Dendritic cell treated with granulocyte-macrophage colony-stimulating factor and Interleukin-4, amounts not matched to agents 40 ng/mL and 50 ng/mL, for 4 days (primary cell): ENCODE measurements around the gene AUTS2.

Experiments used
- H3K27ac Mint-ChIP-seq: one replicate; pipeline ENCODE4 v1.8.0; 2022; ENCODE audit warnings: mild to moderate bottlenecking, mixed read lengths
- H3K27me3 Mint-ChIP-seq: one replicate; pipeline ENCODE4 v1.8.0; 2022; ENCODE audit warnings: mild to moderate bottlenecking, mixed read lengths
- H3K36me3 Mint-ChIP-seq: one replicate; pipeline ENCODE4 v1.8.0; 2022; ENCODE audit warnings: low read depth, mixed read lengths
- H3K4me1 Mint-ChIP-seq: one replicate; pipeline ENCODE4 v1.8.0; 2022; ENCODE audit warnings: low read depth, mixed read lengths
- H3K4me3 Mint-ChIP-seq: one replicate; pipeline ENCODE4 v1.8.0; 2022; ENCODE audit warnings: mild to moderate bottlenecking, moderate library complexity, mixed read lengths
- H3K9me3 Mint-ChIP-seq: one replicate; pipeline ENCODE4 v1.8.0; 2022; ENCODE audit warnings: mixed read lengths
- intact Hi-C: fragments of 100-400 bp; cut with micrococcal nuclease; formaldehyde crosslinking; loops from one replicate; pipeline ENCODE4 v1.15.0; 2022

AUTS2 gene

GRCh38 chr7:70600993-70601392, 1002.7 kb downstream of the AUTS2 start:
- Mint-ChIP-seq H3K9me3 (peaks cover 25% of the 10 kb centered on the region), H3K27me3 (peaks cover 14% of the 10 kb centered on the region), H3K4me1 (no peaks in the 10 kb centered on the region), H3K36me3 (no peaks in the 10 kb centered on the region), H3K4me3 (no peak overlapping the region), H3K27ac (no peak overlapping the region)
- intact Hi-C loops: no loop called here

GRCh38 chr7:70602117-70602516, 1003.8 kb downstream of the AUTS2 start:
- intact Hi-C loops: no loop called here
- no peaks in the 10 kb centered on the region for H3K36me3 Mint-ChIP-seq

GRCh38 chr7:70607281-70607680, 1009.0 kb downstream of the AUTS2 start:
- no peaks in the 10 kb centered on the region for H3K36me3 Mint-ChIP-seq
- intact Hi-C loops: no loop called here
- peaks cover 11% of the 10 kb centered on the region for H3K9me3 Mint-ChIP-seq
- no peak overlapping the region for H3K4me3 Mint-ChIP-seq
- H3K27ac Mint-ChIP-seq: no peak overlapping the region
- no peaks in the 10 kb centered on the region for H3K4me1 Mint-ChIP-seq
- H3K27me3 Mint-ChIP-seq: no peaks in the 10 kb centered on the region

More at GRCh38 chr7:70602117-70602516, 1003.8 kb downstream of the AUTS2 start:
- H3K27me3 Mint-ChIP-seq: peaks cover 4% of the 10 kb centered on the region
- no peaks in the 10 kb centered on the region for H3K4me1 Mint-ChIP-seq
- H3K9me3 Mint-ChIP-seq: peaks cover 25% of the 10 kb centered on the region
- no peak overlapping the region for H3K27ac Mint-ChIP-seq
- no peak overlapping the region for H3K4me3 Mint-ChIP-seq

- no peaks in the 10 kb centered on the region for H3K27me3 Mint-ChIP-seq
- no peaks in the 10 kb centered on the region for H3K4me1 Mint-ChIP-seq
- H3K36me3 Mint-ChIP-seq: no peaks in the 10 kb centered on the region
- no peak overlapping the region for H3K27ac Mint-ChIP-seq
- intact Hi-C loops: no loop called here
- no peak overlapping the region for H3K4me3 Mint-ChIP-seq
- peaks cover 11% of the 10 kb centered on the region for H3K9me3 Mint-ChIP-seq
Measured at GRCh38 chr7:70607759-70608158, 1009.5 kb downstream of the AUTS2 start.

- Mint-ChIP-seq H3K4me1 (no peaks in the 10 kb centered on the region), H3K9me3 (peaks cover 11% of the 10 kb centered on the region), H3K4me3 (no peak overlapping the region), H3K27me3 (no peaks in the 10 kb centered on the region), H3K36me3 (no peaks in the 10 kb centered on the region), H3K27ac (no peak overlapping the region)
- intact Hi-C loops: no loop called here
Measured at GRCh38 chr7:70608229-70608628, 1010.0 kb downstream of the AUTS2 start.

GRCh38 chr7:70612811-70613210, 1014.5 kb downstream of the AUTS2 start:
- H3K9me3 Mint-ChIP-seq: no peaks in the 10 kb centered on the region

GRCh38 chr7:70614237-70615045, 1016.2 kb downstream of the AUTS2 start:
- Mint-ChIP-seq H3K36me3 (no peaks in the 10 kb centered on the region), H3K9me3 (no peaks in the 10 kb centered on the region), H3K4me1 (no peaks in the 10 kb centered on the region), H3K27ac (no peak overlapping the region), H3K4me3 (no peak overlapping the region), H3K27me3 (no peaks in the 10 kb centered on the region)
- intact Hi-C loops: no loop called here

More at GRCh38 chr7:70612811-70613210, 1014.5 kb downstream of the AUTS2 start:
- H3K27me3 Mint-ChIP-seq: no peaks in the 10 kb centered on the region
- intact Hi-C loops: no loop called here
- H3K27ac Mint-ChIP-seq: no peak overlapping the region
- no peak overlapping the region for H3K4me3 Mint-ChIP-seq
- H3K4me1 Mint-ChIP-seq: no peaks in the 10 kb centered on the region
- H3K36me3 Mint-ChIP-seq: no peaks in the 10 kb centered on the region

- Mint-ChIP-seq H3K4me1 (no peaks in the 10 kb centered on the region), H3K9me3 (no peaks in the 10 kb centered on the region), H3K4me3 (no peak overlapping the region), H3K27me3 (no peaks in the 10 kb centered on the region), H3K36me3 (no peaks in the 10 kb centered on the region), H3K27ac (no peak overlapping the region)
- intact Hi-C loops: no loop called here
Measured at GRCh38 chr7:70615066-70615606, 1016.9 kb downstream of the AUTS2 start.

- no peak overlapping the region for H3K27ac Mint-ChIP-seq
- no peaks in the 10 kb centered on the region for H3K36me3 Mint-ChIP-seq
- no peaks in the 10 kb centered on the region for H3K9me3 Mint-ChIP-seq
- no peaks in the 10 kb centered on the region for H3K27me3 Mint-ChIP-seq
- H3K4me3 Mint-ChIP-seq: no peak overlapping the region
- intact Hi-C loops: no loop called here
- no peaks in the 10 kb centered on the region for H3K4me1 Mint-ChIP-seq
Measured at GRCh38 chr7:70616211-70616610, 1017.9 kb downstream of the AUTS2 start.

- no peaks in the 10 kb centered on the region for H3K27me3 Mint-ChIP-seq
- H3K4me3 Mint-ChIP-seq: no peak overlapping the region
- H3K4me1 Mint-ChIP-seq: no peaks in the 10 kb centered on the region
- H3K27ac Mint-ChIP-seq: no peak overlapping the region
- H3K9me3 Mint-ChIP-seq: no peaks in the 10 kb centered on the region
- H3K36me3 Mint-ChIP-seq: no peaks in the 10 kb centered on the region
- intact Hi-C loops: no loop called here
Measured at GRCh38 chr7:70616821-70617220, 1018.5 kb downstream of the AUTS2 start.

GRCh38 chr7:70618020-70618551, 1019.8 kb downstream of the AUTS2 start:
- no peaks in the 10 kb centered on the region for H3K36me3 Mint-ChIP-seq
- H3K9me3 Mint-ChIP-seq: no peaks in the 10 kb centered on the region
- no peak overlapping the region for H3K27ac Mint-ChIP-seq
- H3K4me1 Mint-ChIP-seq: no peaks in the 10 kb centered on the region
- H3K27me3 Mint-ChIP-seq: no peaks in the 10 kb centered on the region
- no peak overlapping the region for H3K4me3 Mint-ChIP-seq
- intact Hi-C loops: no loop called here

- Mint-ChIP-seq H3K27ac (no peak overlapping the region), H3K4me3 (no peak overlapping the region), H3K4me1 (no peaks in the 10 kb centered on the region), H3K27me3 (no peaks in the 10 kb centered on the region), H3K36me3 (no peaks in the 10 kb centered on the region), H3K9me3 (no peaks in the 10 kb centered on the region)
- intact Hi-C loops: no loop called here
Measured at GRCh38 chr7:70619130-70619529, 1020.9 kb downstream of the AUTS2 start.

GRCh38 chr7:70619659-70620058, 1021.4 kb downstream of the AUTS2 start:
- Mint-ChIP-seq H3K4me3 (no peak overlapping the region), H3K36me3 (no peaks in the 10 kb centered on the region), H3K27ac (no peak overlapping the region), H3K4me1 (no peaks in the 10 kb centered on the region), H3K9me3 (no peaks in the 10 kb centered on the region), H3K27me3 (no peaks in the 10 kb centered on the region)
- intact Hi-C loops: no loop called here

- H3K4me3 Mint-ChIP-seq: no peak overlapping the region
- no peaks in the 10 kb centered on the region for H3K36me3 Mint-ChIP-seq
- H3K4me1 Mint-ChIP-seq: no peaks in the 10 kb centered on the region
- no peaks in the 10 kb centered on the region for H3K9me3 Mint-ChIP-seq
- H3K27ac Mint-ChIP-seq: no peak overlapping the region
- intact Hi-C loops: no loop called here
- H3K27me3 Mint-ChIP-seq: no peaks in the 10 kb centered on the region
Measured at GRCh38 chr7:70620333-70621055, 1022.2 kb downstream of the AUTS2 start.
